AG09319 (cell line): ENCODE measurements around the gene FBXO34.
"Not testable (repeated sequence)": the region's sequence is repeated elsewhere in the genome, so short reads cannot be mapped to it uniquely, and the experiment has no call there.

ENCODE experiments used
- DNase-seq: peaks from one replicate; pipeline ENCODE4 v3.0.0-alpha.2; 2010; ENCODE audit warnings: low read depth; ENCODE audit errors: extremely low read depth
- CTCF ChIP-seq: IDR thresholded peaks from 2 replicates; pipeline ENCODE4 v1.5.1; 2011; ENCODE audit warnings: low read depth, mild to moderate bottlenecking, inconsistent platforms, low read length, moderate library complexity

Gene FBXO34

GRCh38 chr14:55333711-55334485, 62.7 kb downstream of the FBXO34 start:
- DNase-seq, result no peak

GRCh38 chr14:55336162-55336561, 64.9 kb downstream of the FBXO34 start:
- no peak for DNase-seq
- no peak for TF ChIP-seq CTCF

More at GRCh38 chr14:55333711-55334485, 62.7 kb downstream of the FBXO34 start:
- TF ChIP-seq CTCF, result no peak

GRCh38 chr14:55336691-55337090, 65.5 kb downstream of the FBXO34 start:
- DNase-seq, result no peak
- TF ChIP-seq CTCF, result no peak

GRCh38 chr14:55339770-55340169, 68.5 kb downstream of the FBXO34 start:
- DNase-seq, result no peak

GRCh38 chr14:55340482-55340881, 69.3 kb downstream of the FBXO34 start:
- no peak for DNase-seq
- no peak for TF ChIP-seq CTCF

More at GRCh38 chr14:55339770-55340169, 68.5 kb downstream of the FBXO34 start:
- no peak for TF ChIP-seq CTCF

- no peak for DNase-seq
- no peak for TF ChIP-seq CTCF
Measured at GRCh38 chr14:55341781-55342180, 70.6 kb downstream of the FBXO34 start.

- DNase-seq, result not testable (repeated sequence)
Measured at GRCh38 chr14:55344582-55345163, 73.5 kb downstream of the FBXO34 start.

- no peak for TF ChIP-seq CTCF
Measured at GRCh38 chr14:55347040-55347439, 75.8 kb downstream of the FBXO34 start.

More at GRCh38 chr14:55347040-55347439, 75.8 kb downstream of the FBXO34 start:
- no peak for DNase-seq
